H1 (cell line): ENCODE results near the gene HTN3. TPM values are rescaled to one million over a fixed set of nuclear protein-coding genes. Genes with fewer than 3 reads are reported as not detected.

Experiments used
- CTCF ChIA-PET: fragments of 300-600 bp; sonication (Branson Sonifier 250); formaldehyde crosslinking; loops from one replicate; lab custom pipeline; 2021; ENCODE audit not compliant: partially characterized antibody; lab: Charles Lee
- POLR2A ChIA-PET: fragments of 300-600 bp; sonication (Branson Sonifier 250); formaldehyde crosslinking; loops from one replicate; lab custom pipeline; 2021; ENCODE audit warnings: inconsistent platforms; ENCODE audit not compliant: partially characterized antibody; lab: Charles Lee
- DNase-seq, 2 experiments: peaks; one replicate each; pipeline versions ENCODE4 v3.0.0 to v3.0.0-alpha.2; 2010 to 2022; ENCODE audit warnings: low spot score in 2 of 2, low read depth in 1 of 2, mixed read lengths in 1 of 2
- FAIRE-seq: peaks from 2 replicates; lab custom pipeline; 2011; peaks lifted over from hg19 to GRCh38; lab: Jason Lieb, UNC
- H2AFZ ChIP-seq: 2 replicates; pipeline ENCODE4 v1.8.1; 2012; ENCODE audit warnings: low read length, inconsistent platforms
- H2AK5ac ChIP-seq: 2 replicates; pipeline ENCODE4 v1.6.1; 2013; ENCODE audit warnings: low read depth, low read length
- H2BK120ac ChIP-seq: replicated peaks from 2 replicates; pipeline ENCODE3; 2013; ENCODE audit warnings: low read depth, low read length, inconsistent platforms
- H2BK12ac ChIP-seq: 2 replicates; pipeline ENCODE4 v1.6.1; 2013; ENCODE audit warnings: low read depth, low read length
- H2BK15ac ChIP-seq: 2 replicates; pipeline ENCODE4 v1.6.1; 2013; ENCODE audit warnings: low read length
- H2BK20ac ChIP-seq: 2 replicates; pipeline ENCODE4 v1.6.1; 2013; ENCODE audit warnings: low read length
- H2BK5ac ChIP-seq: 2 replicates; pipeline ENCODE4 v1.6.1; 2013; ENCODE audit warnings: low read depth, low read length
- H3K14ac ChIP-seq: 2 replicates; pipeline ENCODE4 v1.6.1; 2013; ENCODE audit warnings: inconsistent platforms; ENCODE audit not compliant: insufficient read length
- H3K18ac ChIP-seq: 2 replicates; pipeline ENCODE4 v1.6.1; 2013; ENCODE audit warnings: low read length; ENCODE audit errors: extremely low read depth
- H3K23ac ChIP-seq: 2 replicates; pipeline ENCODE4 v1.6.1; 2013; ENCODE audit warnings: inconsistent platforms; ENCODE audit not compliant: insufficient read length
- H3K23me2 ChIP-seq: 2 replicates; pipeline ENCODE4 v1.6.1; 2013; ENCODE audit warnings: low read depth, low read length
- H3K27ac ChIP-seq: 2 replicates; pipeline ENCODE4 v1.6.1; 2011; ENCODE audit warnings: low read depth, low read length, inconsistent platforms
- H3K27me3 ChIP-seq, 4 experiments: replicated peaks in 1 of 4; 1 replicate in 1 of 4; 2 replicates in 3 of 4; pipeline versions ENCODE4 v1.6.1 to v1.8.1; 2011 to 2013; ENCODE audit warnings: low read length in 3 of 4, mild to moderate bottlenecking in 3 of 4, inconsistent platforms in 2 of 4, mixed read lengths in 2 of 4, moderate library complexity in 1 of 4; ENCODE audit not compliant: control insufficient read depth in 3 of 4, insufficient read depth in 3 of 4; ENCODE audit errors: extremely low read depth in 1 of 4
- H3K36me3 ChIP-seq, 4 experiments: 2 replicates each; pipeline versions ENCODE4 v1.6.1 to v1.8.1; 2011 to 2013; ENCODE audit warnings: mild to moderate bottlenecking in 4 of 4, low read length in 3 of 4, moderate library complexity in 2 of 4, control low read depth in 1 of 4, inconsistent platforms in 1 of 4; ENCODE audit not compliant: insufficient read depth in 4 of 4, control insufficient read depth in 2 of 4
- H3K4ac ChIP-seq: replicated peaks from 2 replicates; pipeline ENCODE3; 2013; ENCODE audit warnings: low read length, low read depth, mixed read lengths, inconsistent platforms; ENCODE audit not compliant: insufficient read length
- H3K4me1 ChIP-seq, 4 experiments: replicated peaks in 1 of 4; 1 replicate in 1 of 4; 2 replicates in 3 of 4; pipeline versions ENCODE4 v1.6.1 to v1.8.1; 2011 to 2013; ENCODE audit warnings: low read length in 3 of 4, inconsistent platforms in 2 of 4, mixed read lengths in 1 of 4; ENCODE audit not compliant: insufficient read depth in 4 of 4, control insufficient read depth in 3 of 4
- H3K4me2 ChIP-seq, 2 experiments: 2 replicates each; pipeline versions ENCODE4 v1.6.1 to v1.8.1; 2011 to 2013; ENCODE audit warnings: low read depth in 2 of 2, low read length in 2 of 2, control low read depth in 1 of 2, inconsistent platforms in 1 of 2, mild to moderate bottlenecking in 1 of 2; ENCODE audit not compliant: insufficient read depth in 1 of 2
- H3K4me3 ChIP-seq, 4 experiments: fragments of 200-600, 300-600 bp in 1 of 4; sonication (generic), shearing (Covaris generic), sonication (Bioruptor Twin) in 1 of 4; 2 replicates each; pipeline versions ENCODE4 v1.5.1 to v1.8.1; 2011 to 2016; ENCODE audit warnings: low read length in 4 of 4, low read depth in 3 of 4, control low read depth in 2 of 4, inconsistent platforms in 2 of 4, mild to moderate bottlenecking in 2 of 4, mixed read lengths in 1 of 4, moderate library complexity in 1 of 4; ENCODE audit not compliant: insufficient read depth in 2 of 4; ENCODE audit errors: extremely low read depth in 1 of 4
- H3K56ac ChIP-seq: replicated peaks from 2 replicates; pipeline ENCODE3; 2013; ENCODE audit warnings: low read depth, mild to moderate bottlenecking, mixed read lengths, low read length, inconsistent platforms; ENCODE audit not compliant: insufficient read length
- H3K79me1 ChIP-seq: 2 replicates; pipeline ENCODE4 v1.6.1; 2013; ENCODE audit warnings: low read depth, low read length, control low read depth
- H3K79me2 ChIP-seq, 2 experiments: 2 replicates each; pipeline versions ENCODE4 v1.6.1 to v1.8.1; 2012 to 2013; ENCODE audit warnings: low read length in 2 of 2, mild to moderate bottlenecking in 2 of 2, inconsistent platforms in 1 of 2; ENCODE audit not compliant: insufficient read depth in 2 of 2, control insufficient read depth in 1 of 2
- H3K9ac ChIP-seq, 4 experiments: replicated peaks in 1 of 4; 1 replicate in 1 of 4; 2 replicates in 3 of 4; pipeline versions ENCODE4 v1.6.1 to v1.8.1; 2011 to 2013; ENCODE audit warnings: low read depth in 3 of 4, low read length in 3 of 4, control low read depth in 2 of 4, mild to moderate bottlenecking in 2 of 4, moderate library complexity in 2 of 4, inconsistent platforms in 1 of 4; ENCODE audit errors: extremely low read depth in 1 of 4
- H3K9me3 ChIP-seq, 2 experiments: 2 replicates each; pipeline versions ENCODE4 v1.6.1 to v1.8.1; 2012 to 2013; ENCODE audit warnings: mild to moderate bottlenecking in 2 of 2, moderate library complexity in 2 of 2, control low read depth in 1 of 2, inconsistent platforms in 1 of 2, low read depth in 1 of 2, low read length in 1 of 2, mixed read lengths in 1 of 2; ENCODE audit not compliant: insufficient read depth in 2 of 2
- H4K20me1 ChIP-seq, 2 experiments: replicated peaks in 1 of 2; 2 replicates each; pipeline versions ENCODE3 to v1.8.1; 2011 to 2013; ENCODE audit warnings: inconsistent platforms in 2 of 2, low read length in 2 of 2, mild to moderate bottlenecking in 1 of 2; ENCODE audit not compliant: insufficient read depth in 2 of 2, control insufficient read depth in 1 of 2
- H4K5ac ChIP-seq: 2 replicates; pipeline ENCODE4 v1.6.1; 2013; ENCODE audit warnings: low read length, low read depth, mixed read lengths, inconsistent platforms; ENCODE audit not compliant: insufficient read length
- H4K8ac ChIP-seq: 2 replicates; pipeline ENCODE4 v1.8.0; 2013; ENCODE audit warnings: mild to moderate bottlenecking, moderate library complexity, low read length, inconsistent platforms; ENCODE audit not compliant: insufficient read depth; ENCODE audit errors: extremely low read depth
- H4K91ac ChIP-seq: replicated peaks from 2 replicates; pipeline ENCODE3; 2013; ENCODE audit warnings: low read length, mixed read lengths, inconsistent platforms; ENCODE audit not compliant: insufficient read length
- ASH2L ChIP-seq: fragments of 200-600, 300-600 bp; sonication (generic); IDR thresholded peaks from one replicate; pipeline ENCODE4 v1.7.1; 2017; ENCODE audit warnings: low read length
- BACH1 ChIP-seq: IDR thresholded peaks from 2 replicates; pipeline ENCODE4 v1.6.1; 2012; ENCODE audit warnings: low read length, improper control_type of control experiment
- BRCA1 ChIP-seq: IDR thresholded peaks from 2 replicates; pipeline ENCODE4 v1.6.1; 2012; ENCODE audit warnings: low read depth, low read length, improper control_type of control experiment
- CHD1 ChIP-seq: IDR thresholded peaks from 2 replicates; pipeline ENCODE4 v1.6.1; 2012; ENCODE audit warnings: low read depth, low read length, improper control_type of control experiment
- FOSL1 ChIP-seq: IDR thresholded peaks from 2 replicates; pipeline ENCODE4 v1.6.1; 2011; ENCODE audit warnings: mild to moderate bottlenecking, low read depth, low read length, moderate library complexity; ENCODE audit not compliant: insufficient read depth
- HDAC6 ChIP-seq: IDR thresholded peaks from one replicate; pipeline ENCODE4 v1.7.1; 2012; ENCODE audit warnings: low read depth, mild to moderate bottlenecking, inconsistent platforms, low read length, moderate library complexity
- JUN ChIP-seq: IDR thresholded peaks from 2 replicates; pipeline ENCODE4 v1.6.1; 2011; ENCODE audit warnings: low read depth, mild to moderate bottlenecking, improper control_type of control experiment, low read length
- POLR2A ChIP-seq, 2 experiments: IDR thresholded peaks; 1 replicate in 1 of 2; 2 replicates in 1 of 2; pipeline ENCODE4 v1.6.1; 2011; ENCODE audit warnings: low read depth in 2 of 2, low read length in 2 of 2, mild to moderate bottlenecking in 2 of 2; ENCODE audit errors: control extremely low read depth in 1 of 2
- SIX5 ChIP-seq: IDR thresholded peaks from 2 replicates; pipeline ENCODE4 v1.6.1; 2011; ENCODE audit warnings: mild to moderate bottlenecking, low read depth, low read length
- SP1 ChIP-seq: IDR thresholded peaks from 2 replicates; pipeline ENCODE4 v1.6.1; 2011; ENCODE audit warnings: low read depth, low read length
- SP2 ChIP-seq: IDR thresholded peaks from 2 replicates; pipeline ENCODE4 v1.6.1; 2012; ENCODE audit warnings: mild to moderate bottlenecking, low read length, inconsistent platforms
- TCF12 ChIP-seq: IDR thresholded peaks from 2 replicates; pipeline ENCODE4 v1.6.1; 2011; ENCODE audit warnings: low read depth, mild to moderate bottlenecking, low read length
- YY1 ChIP-seq: IDR thresholded peaks from 2 replicates; pipeline ENCODE4 v1.6.1; 2011; ENCODE audit warnings: low read depth, mild to moderate bottlenecking, low read length
- WGBS, 2 experiments: shearing (Covaris generic) in 1 of 2; methylation state at CpG; one replicate each; pipeline versions ENCODE4 v1.1.6 to v1.1.7; 2013 to 2015; ENCODE audit warnings: low lambda C conversion rate in 2 of 2, mixed read lengths in 2 of 2, inconsistent platforms in 1 of 2, low coverage in 1 of 2, missing lambda C conversion rate in 1 of 2; ENCODE audit not compliant: insufficient replicate concordance in 2 of 2, insufficient coverage in 1 of 2, insufficient read length in 1 of 2; ENCODE audit errors: extremely low coverage in 1 of 2, missing lambda C conversion rate in 1 of 2; 5-methylcytosine and 5-hydroxymethylcytosine counted together
- polyA plus RNA-seq, 7 experiments: library from polyadenylated mRNA; depleted of rRNA in 3 of 7; stranded (reverse) in 5 of 7; unstranded in 2 of 7; fragments of >200 nt in 5 of 7; fragments of 200-250 nt in 2 of 7; gene quantifications; 1 replicate in 5 of 7; 2 replicates in 1 of 7; 4 replicates in 1 of 7; pipeline versions ENCODE4 v1.2.1 to v1.2.3, GENCODE V29; 2011 to 2013; ENCODE audit warnings: missing spikeins in 2 of 7, mixed read lengths in 2 of 7
- total RNA-seq: library from RNA; stranded (reverse); fragmentation: NEBNext Ultra II Directional; extraction: Animal tissue kit (Norgen Biotek cat#: 25700); gene quantifications from 2 replicates; pipeline ENCODE4 v1.2.1, GENCODE V29; 2021
- TF ChIP-seq, protein P1 (sequence below): IDR thresholded peaks from 2 replicates; pipeline ENCODE4 v1.6.1; 2011; ENCODE audit warnings: low read depth, mild to moderate bottlenecking, low read length; ENCODE audit not compliant: insufficient read depth
- TF ChIP-seq, protein P2 (sequence below): IDR thresholded peaks from 2 replicates; pipeline ENCODE4 v1.6.1; 2012; ENCODE audit warnings: inconsistent platforms
- TF ChIP-seq, protein P3 (sequence below): IDR thresholded peaks from 2 replicates; pipeline ENCODE4 v1.6.1; 2012; ENCODE audit warnings: inconsistent platforms

HTN3 gene
- total and polyA plus RNA-seq, 2 of the 8 experiments (the other 6 are each of a cell fraction or from before 2014, with no cell fraction given) = not detected

GRCh38 chr4:70080205-70080604, 51.9 kb downstream of the HTN3 start:
- no peak overlapping the region for H2BK120ac ChIP-seq
- no peaks in the 10 kb centered on the region for H3K27me3 ChIP-seq
- no peaks in the 10 kb centered on the region for H3K79me1 ChIP-seq
- H2AK5ac ChIP-seq = no peak overlapping the region
- ChIA-PET POLR2A (no interaction called here), CTCF (no interaction called here)
- H3K9ac ChIP-seq = no peak overlapping the region
- 93% methylated on average over 1 of the region's 1 CpG; no CpG with 5 or more reads in 1 of the 2 experiments for WGBS, 2 experiments
- H2BK20ac ChIP-seq = no peak overlapping the region
- no peaks in the 10 kb centered on the region for H3K4me1 ChIP-seq
- H3K4me3 ChIP-seq = no peak overlapping the region
- DNase-seq (no peak), FAIRE-seq (no peak)
- no peaks in the 10 kb centered on the region for H3K23me2 ChIP-seq
- no peak overlapping the region for H2BK12ac ChIP-seq
- no peak overlapping the region for H3K4ac ChIP-seq
- H2AFZ ChIP-seq = no peak overlapping the region
- H2BK5ac ChIP-seq = no peak overlapping the region
- no peak overlapping the region for H3K27ac ChIP-seq
- H3K9me3 ChIP-seq = peaks cover 0 to 12% of the 10 kb centered on the region in 2 experiments; a peak in 2 of 4 replicates
- no peak overlapping the region for H3K56ac ChIP-seq
- no peak overlapping the region for H4K8ac ChIP-seq
- H3K23ac ChIP-seq = no peak overlapping the region
- H3K36me3 ChIP-seq = no peaks in the 10 kb centered on the region
- H4K5ac ChIP-seq = no peak overlapping the region
- no peak overlapping the region for H2BK15ac ChIP-seq
- H4K20me1 ChIP-seq = no peaks in the 10 kb centered on the region
- H3K79me2 ChIP-seq = no peaks in the 10 kb centered on the region
- no peak overlapping the region for H3K18ac ChIP-seq
- no peak overlapping the region for H3K14ac ChIP-seq
- no peak overlapping the region for H3K4me2 ChIP-seq
- H4K91ac ChIP-seq = no peak overlapping the region
- TF ChIP-seq TCF12 = no peak
- TF ChIP-seq, protein P1, sequence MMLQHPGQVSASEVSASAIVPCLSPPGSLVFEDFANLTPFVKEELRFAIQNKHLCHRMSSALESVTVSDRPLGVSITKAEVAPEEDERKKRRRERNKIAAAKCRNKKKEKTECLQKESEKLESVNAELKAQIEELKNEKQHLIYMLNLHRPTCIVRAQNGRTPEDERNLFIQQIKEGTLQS = no peak
- no peak for TF ChIP-seq CHD1
- no peak for TF ChIP-seq BACH1
- no peak for TF ChIP-seq YY1
- no peak for TF ChIP-seq SP2
- no peak for TF ChIP-seq JUN
- no peak for TF ChIP-seq HDAC6
- TF ChIP-seq ASH2L = no peak
- TF ChIP-seq, protein P2, sequence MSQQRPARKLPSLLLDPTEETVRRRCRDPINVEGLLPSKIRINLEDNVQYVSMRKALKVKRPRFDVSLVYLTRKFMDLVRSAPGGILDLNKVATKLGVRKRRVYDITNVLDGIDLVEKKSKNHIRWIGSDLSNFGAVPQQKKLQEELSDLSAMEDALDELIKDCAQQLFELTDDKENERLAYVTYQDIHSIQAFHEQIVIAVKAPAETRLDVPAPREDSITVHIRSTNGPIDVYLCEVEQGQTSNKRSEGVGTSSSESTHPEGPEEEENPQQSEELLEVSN = no peak
- TF ChIP-seq POLR2A (IDR thresholded peaks at IDR 0.05; ENCODE audit: control extremely low read depth in 1 of 2, low read depth in 2 of 2, low read length in 2 of 2) = no peak
- no peak for TF ChIP-seq SP1
- no peak for TF ChIP-seq FOSL1
- TF ChIP-seq BRCA1 = no peak
- no peak for TF ChIP-seq SIX5
- TF ChIP-seq, protein P3, sequence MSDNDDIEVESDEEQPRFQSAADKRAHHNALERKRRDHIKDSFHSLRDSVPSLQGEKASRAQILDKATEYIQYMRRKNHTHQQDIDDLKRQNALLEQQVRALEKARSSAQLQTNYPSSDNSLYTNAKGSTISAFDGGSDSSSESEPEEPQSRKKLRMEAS = no peak
